ENCODE results near the gene AATF.
A peak's percentile ranks its signal among the peaks of the same experiment; 100 is the strongest.

Gene AATF

GRCh38 chr17:37088459-37088858, 139.7 kb downstream of the AATF start:
- Histone ChIP-seq H3F3A (ENCODE audit: low read depth) (peaks cover 17% of the 10 kb centered on the region), H2AFZ (ENCODE audit: low read length) (no peak overlapping the region), H3K9me2 (replicated peaks; ENCODE audit: low read depth, low read length) (no peaks in the 10 kb centered on the region), H3K4me2 (ENCODE audit: low read depth, low read length, poor library complexity, severe bottlenecking) (peak overlapping the region; percentile 80), H3K36me3 (ENCODE audit: insufficient read depth, low read length) (peaks cover 10% of the 10 kb centered on the region; the same call in 1 of the 2 replicates), H3K4me3 (ENCODE audit: low read length, poor library complexity, severe bottlenecking) (peak overlapping the region; percentile 55), H4K20me1 (ENCODE audit: insufficient read depth, low read length, poor library complexity, severe bottlenecking) (no peaks in the 10 kb centered on the region), H3K79me2 (ENCODE audit: insufficient read depth, low read length) (no peaks in the 10 kb centered on the region; the same call in 1 of the 2 replicates), H3K9me3 (ENCODE audit: insufficient read depth, low read depth, low read length) (no peaks in the 10 kb centered on the region), H3K27me3 (ENCODE audit: insufficient read depth, low read length, poor library complexity, severe bottlenecking) (no peaks in the 10 kb centered on the region), H3K9ac (ENCODE audit: low read depth, low read length, poor library complexity, severe bottlenecking) (peak overlapping the region; percentile 50), H3K4me1 (ENCODE audit: insufficient read depth, low read length, poor library complexity, severe bottlenecking) (peaks cover 93% of the 10 kb centered on the region)
- TF ChIP-seq CTCF (conservative IDR thresholded peaks at IDR 0.05; ENCODE audit: low read length) (no peak), EZH2phosphoT487 (IDR thresholded peaks at IDR 0.05; ENCODE audit: borderline replicate concordance) (no peak)

GRCh38 chr17:37088913-37089312, 140.2 kb downstream of the AATF start:
- Histone ChIP-seq H3K9me2 (replicated peaks; ENCODE audit: low read depth, low read length) (no peaks in the 10 kb centered on the region), H3K4me1 (ENCODE audit: insufficient read depth, low read length, poor library complexity, severe bottlenecking) (peaks cover 94% of the 10 kb centered on the region), H3K4me2 (ENCODE audit: low read depth, low read length, poor library complexity, severe bottlenecking) (peak overlapping the region; percentile 80), H2AFZ (ENCODE audit: low read length) (no peak overlapping the region), H3K9ac (ENCODE audit: low read depth, low read length, poor library complexity, severe bottlenecking) (peak overlapping the region; percentile 50), H3K27me3 (ENCODE audit: insufficient read depth, low read length, poor library complexity, severe bottlenecking) (no peaks in the 10 kb centered on the region), H3K36me3 (ENCODE audit: insufficient read depth, low read length) (peaks cover 10% of the 10 kb centered on the region; the same call in 1 of the 2 replicates), H3F3A (ENCODE audit: low read depth) (peaks cover 17% of the 10 kb centered on the region), H3K9me3 (ENCODE audit: insufficient read depth, low read depth, low read length) (no peaks in the 10 kb centered on the region), H4K20me1 (ENCODE audit: insufficient read depth, low read length, poor library complexity, severe bottlenecking) (no peaks in the 10 kb centered on the region), H3K79me2 (ENCODE audit: insufficient read depth, low read length) (no peaks in the 10 kb centered on the region; the same call in 1 of the 2 replicates), H3K4me3 (ENCODE audit: low read length, poor library complexity, severe bottlenecking) (peak overlapping the region; percentile 55)
- no peak for TF ChIP-seq CTCF (conservative IDR thresholded peaks at IDR 0.05; ENCODE audit: low read length)

GRCh38 chr17:37089956-37090355, 141.2 kb downstream of the AATF start:
- Histone ChIP-seq H3K36me3 (ENCODE audit: insufficient read depth, low read length) (peaks cover 10% of the 10 kb centered on the region; the same call in 1 of the 2 replicates), H3K4me2 (ENCODE audit: low read depth, low read length, poor library complexity, severe bottlenecking) (peak overlapping the region; percentile 80), H3K9me3 (ENCODE audit: insufficient read depth, low read depth, low read length) (no peaks in the 10 kb centered on the region), H3K4me3 (ENCODE audit: low read length, poor library complexity, severe bottlenecking) (peak overlapping the region; percentile 55), H3K27me3 (ENCODE audit: insufficient read depth, low read length, poor library complexity, severe bottlenecking) (no peaks in the 10 kb centered on the region), H3F3A (ENCODE audit: low read depth) (peaks cover 17% of the 10 kb centered on the region), H3K9ac (ENCODE audit: low read depth, low read length, poor library complexity, severe bottlenecking) (peak overlapping the region; percentile 69), H3K79me2 (ENCODE audit: insufficient read depth, low read length) (no peaks in the 10 kb centered on the region; the same call in 1 of the 2 replicates), H4K20me1 (ENCODE audit: insufficient read depth, low read length, poor library complexity, severe bottlenecking) (no peaks in the 10 kb centered on the region), H3K9me2 (replicated peaks; ENCODE audit: low read depth, low read length) (no peaks in the 10 kb centered on the region), H2AFZ (ENCODE audit: low read length) (no peak overlapping the region), H3K4me1 (ENCODE audit: insufficient read depth, low read length, poor library complexity, severe bottlenecking) (peaks cover 95% of the 10 kb centered on the region)
- TF ChIP-seq CTCF (conservative IDR thresholded peaks at IDR 0.05; ENCODE audit: low read length) (no peak), EZH2phosphoT487 (IDR thresholded peaks at IDR 0.05; ENCODE audit: borderline replicate concordance) (no peak)

Data from Loucy (cell line).